Activated CD8-positive, alpha-beta memory T cell treated with anti-CD3 and anti-CD28 coated beads, Interleukin-2, amount 50 U/mL, for 1 hour (primary cell): ENCODE measurements around the gene SIGLEC9.

ENCODE experiments used
- DNase-seq: peaks from one replicate; pipeline ENCODE4 v3.0.0-alpha.2; 2020; ENCODE audit errors: extremely low read depth

SIGLEC9 gene

DNA sequence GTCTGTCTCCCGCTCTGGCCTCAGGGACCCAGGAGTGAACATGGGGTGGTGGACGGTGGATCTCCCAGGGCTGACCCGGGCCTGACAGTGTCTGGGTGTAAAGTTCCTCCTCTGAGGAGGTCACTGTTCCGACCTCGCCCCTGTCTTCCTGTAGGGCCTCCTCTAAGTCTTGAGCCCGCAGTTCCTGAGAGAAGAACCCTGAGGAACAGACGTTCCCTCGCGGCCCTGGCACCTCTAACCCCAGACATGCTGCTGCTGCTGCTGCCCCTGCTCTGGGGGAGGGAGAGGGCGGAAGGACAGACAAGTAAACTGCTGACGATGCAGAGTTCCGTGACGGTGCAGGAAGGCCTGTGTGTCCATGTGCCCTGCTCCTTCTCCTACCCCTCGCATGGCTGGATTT is at the start of gene SIGLEC9:
Gene SIGLEC9 (plus strand): TSS at position 178 of the 400 bp plus-strand sequence. CDS start 69 bp downstream, at position 247.
- DNase-seq: no peak

DNA sequence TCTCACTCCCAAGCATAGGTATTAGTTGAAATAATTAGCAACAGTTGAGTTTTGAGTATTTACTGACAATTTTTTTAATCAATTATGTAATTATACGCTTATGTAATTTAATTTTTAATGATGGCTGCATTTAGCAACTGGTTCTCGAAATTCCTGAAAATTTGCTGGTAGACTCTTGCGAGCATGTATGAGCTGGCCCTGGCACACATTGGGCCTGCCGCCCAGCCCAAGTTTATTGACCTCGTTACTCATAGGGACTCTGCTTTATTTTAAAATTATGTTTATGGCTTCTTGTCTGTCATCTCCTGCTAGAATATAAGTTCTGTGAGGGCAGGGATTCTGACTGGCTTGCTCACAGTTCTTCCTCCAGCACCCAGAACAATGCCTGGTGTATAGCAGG is 48.7 kb upstream of the SIGLEC9 start:
- DNase-seq: no peak

DNA sequence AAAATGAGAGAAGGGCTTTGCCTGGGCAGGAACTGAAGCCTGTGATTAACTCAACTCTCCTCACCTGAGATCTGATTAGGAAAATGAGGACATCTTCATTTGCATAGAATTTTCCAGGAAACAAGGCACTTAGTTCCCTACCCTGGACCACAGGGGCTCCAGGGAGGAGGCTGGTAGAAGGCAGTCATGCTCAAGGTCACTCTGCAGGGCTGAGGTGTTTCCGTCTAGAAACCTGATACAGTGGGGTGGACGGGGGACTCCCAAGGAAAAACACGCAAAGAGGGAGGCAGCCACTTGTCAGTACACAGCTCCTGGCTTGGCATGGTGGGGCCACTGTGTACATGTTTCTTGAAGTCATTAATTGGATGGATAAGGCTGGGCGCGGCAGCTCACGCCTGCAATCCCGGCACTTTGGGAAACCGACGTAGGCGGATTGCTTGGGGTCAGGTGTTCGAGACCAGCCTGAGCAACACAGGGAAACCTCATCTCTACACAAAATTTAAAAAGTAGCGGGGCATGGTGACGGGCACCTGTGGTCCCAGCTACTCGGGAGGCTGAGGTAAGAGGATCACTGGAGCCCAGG is 48.0 kb upstream of the SIGLEC9 start:
- DNase-seq: no peak

DNA sequence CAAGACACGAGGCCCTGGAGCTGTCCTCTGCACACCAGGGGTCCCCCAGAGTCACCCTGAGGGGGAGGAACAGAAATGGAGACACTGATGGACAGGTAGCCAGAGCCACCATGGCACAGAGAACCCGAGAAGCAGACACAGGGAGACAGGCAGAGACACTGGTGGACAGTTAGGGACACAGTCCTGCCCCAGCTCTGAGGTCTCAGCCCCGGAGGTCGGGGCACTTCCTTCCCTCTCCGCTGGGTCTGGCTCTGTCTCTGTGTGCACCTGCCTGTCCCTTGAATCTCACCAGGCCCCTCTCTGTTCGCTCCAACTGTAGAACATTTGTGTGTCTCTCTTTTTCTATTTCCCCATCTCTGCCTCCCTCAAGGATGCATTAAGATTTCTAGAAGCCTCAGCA is 46.6 kb upstream of the SIGLEC9 start:
- no peak for DNase-seq

DNA sequence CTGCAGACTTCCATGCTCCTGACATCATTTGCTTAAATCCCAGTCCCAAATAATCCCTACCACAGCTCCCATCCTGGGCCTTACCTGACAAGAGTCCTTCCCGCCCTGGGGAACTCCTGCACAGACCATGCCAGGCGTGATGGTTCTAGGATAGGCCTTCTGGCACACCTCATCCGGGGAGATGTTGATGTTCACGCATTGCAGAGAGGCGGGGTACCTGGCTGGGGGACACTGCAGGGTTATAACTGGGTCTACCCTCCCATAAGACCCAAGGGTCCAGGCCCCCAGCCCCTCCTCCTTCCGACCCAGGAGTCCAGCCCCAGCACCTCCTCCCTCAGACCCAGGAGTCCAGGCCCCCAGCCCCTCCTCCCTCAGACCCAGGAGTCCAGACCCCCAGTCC is 46.0 kb upstream of the SIGLEC9 start:
- DNase-seq: no peak

DNA sequence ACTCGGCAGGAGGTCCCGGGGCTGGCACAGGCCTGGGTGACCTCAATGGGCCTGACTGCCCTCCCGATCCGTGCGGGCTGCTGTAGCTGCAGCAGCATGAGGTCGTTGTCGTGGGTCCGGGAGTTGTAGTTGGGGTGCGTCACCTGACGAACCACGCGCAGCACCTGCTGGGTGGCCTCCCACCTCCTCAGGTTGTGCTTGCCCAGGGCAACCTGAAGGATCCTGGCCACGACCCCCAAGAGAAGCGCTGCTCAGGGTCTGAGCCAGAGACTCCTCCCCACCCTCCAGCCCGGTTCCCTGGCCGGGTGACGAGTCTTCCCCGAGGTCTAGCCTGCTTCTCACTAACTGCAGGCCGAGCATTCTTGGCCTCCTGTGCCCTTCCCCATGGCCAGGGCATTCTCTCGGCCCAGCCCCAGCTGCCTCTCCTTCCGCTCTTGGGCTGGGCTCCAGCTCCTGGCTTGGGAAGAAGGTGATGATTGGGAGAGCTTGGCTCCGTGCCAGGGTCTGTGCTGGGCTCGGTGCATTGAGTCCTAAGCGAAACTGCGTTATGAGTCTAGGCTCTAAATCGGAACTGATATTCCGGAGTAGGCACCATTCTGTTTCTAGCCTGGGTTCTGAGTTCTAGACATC is 45.1 kb upstream of the SIGLEC9 start:
- no peak for DNase-seq

DNA sequence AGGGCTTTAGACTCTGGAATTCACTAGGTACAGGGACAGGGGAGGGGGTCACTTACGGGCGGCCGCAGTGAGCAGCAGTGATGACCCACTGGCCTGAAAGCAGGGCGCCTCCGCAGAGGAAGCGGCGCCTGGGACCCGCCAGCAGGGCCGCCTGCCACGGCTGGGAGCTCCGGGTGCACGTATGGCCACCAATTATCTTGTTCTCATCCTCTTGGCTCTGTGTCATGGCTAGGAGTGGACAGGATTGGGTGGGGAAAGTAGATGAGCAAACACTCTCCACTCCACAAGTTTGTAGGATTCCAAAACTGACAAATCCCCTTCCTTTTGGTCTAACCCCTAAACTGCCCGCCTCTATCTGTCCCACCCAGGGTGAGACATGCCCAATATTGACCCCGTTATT is 43.2 kb upstream of the SIGLEC9 start:
- DNase-seq: no peak

DNA sequence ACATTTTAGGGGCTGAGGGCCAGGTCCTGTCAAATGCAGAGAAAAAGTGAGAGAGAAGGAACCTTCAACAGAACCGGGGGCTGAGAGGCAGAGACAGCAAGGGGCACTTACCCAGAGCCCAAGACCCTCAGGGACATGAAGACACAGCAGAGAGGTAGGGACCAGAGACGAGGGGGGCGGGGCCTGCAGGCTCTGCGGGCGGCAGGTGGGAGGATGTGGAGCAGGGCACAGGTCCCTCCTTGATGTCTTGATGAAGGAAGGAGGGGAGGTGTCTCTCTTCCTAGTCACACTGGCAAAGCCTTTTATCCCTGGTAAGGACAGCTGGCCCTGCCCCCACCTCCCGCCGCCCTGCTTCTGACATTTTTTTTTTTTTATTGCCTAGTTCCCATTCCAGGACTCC is 42.1 kb upstream of the SIGLEC9 start, which contains the start of gene KLK14:
Gene KLK14 (minus strand): TSS at position 277 of the 400 bp plus-strand sequence. CDS start 273 bp downstream, at position 4.
- DNase-seq: no peak

DNA sequence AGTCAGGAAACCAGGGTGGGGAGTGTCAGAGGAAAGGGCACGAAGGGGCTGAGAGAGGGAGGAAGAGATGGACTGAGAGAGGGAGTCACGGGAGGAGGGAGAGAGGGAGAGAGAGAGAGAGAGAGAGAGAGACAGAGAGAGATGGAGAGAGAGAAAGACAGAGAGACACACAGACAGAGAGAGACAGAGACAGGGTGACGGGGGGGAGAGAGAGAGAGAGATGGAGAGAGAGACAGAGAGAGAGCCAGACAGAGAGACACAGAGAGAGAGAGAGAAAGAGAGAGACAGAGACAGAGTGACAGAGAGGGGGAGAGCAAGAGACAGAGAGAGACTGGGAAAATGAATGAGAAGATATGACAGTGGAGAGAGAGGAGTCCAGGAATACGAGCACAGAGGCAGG is 41.5 kb upstream of the SIGLEC9 start:
- no peak for DNase-seq

DNA sequence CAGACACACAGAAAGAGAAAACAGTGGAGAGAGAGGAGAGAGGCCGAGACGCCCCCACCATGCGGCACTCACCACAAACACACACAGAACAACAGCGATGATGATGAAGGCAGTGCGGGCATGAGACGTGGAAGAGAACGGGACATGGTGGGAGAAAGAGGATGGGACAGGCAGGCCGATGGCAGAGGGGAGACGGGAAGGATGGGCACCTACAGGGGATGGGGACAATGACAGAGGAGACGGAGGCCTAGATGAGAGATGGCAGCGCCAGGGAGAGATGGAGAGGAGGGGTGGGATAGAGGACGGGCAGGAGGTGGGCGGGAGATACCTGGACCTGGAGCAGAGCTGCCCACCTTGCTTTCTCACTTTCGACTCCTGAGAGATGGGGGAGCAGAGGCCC is 40.9 kb upstream of the SIGLEC9 start:
- no peak for DNase-seq

DNA sequence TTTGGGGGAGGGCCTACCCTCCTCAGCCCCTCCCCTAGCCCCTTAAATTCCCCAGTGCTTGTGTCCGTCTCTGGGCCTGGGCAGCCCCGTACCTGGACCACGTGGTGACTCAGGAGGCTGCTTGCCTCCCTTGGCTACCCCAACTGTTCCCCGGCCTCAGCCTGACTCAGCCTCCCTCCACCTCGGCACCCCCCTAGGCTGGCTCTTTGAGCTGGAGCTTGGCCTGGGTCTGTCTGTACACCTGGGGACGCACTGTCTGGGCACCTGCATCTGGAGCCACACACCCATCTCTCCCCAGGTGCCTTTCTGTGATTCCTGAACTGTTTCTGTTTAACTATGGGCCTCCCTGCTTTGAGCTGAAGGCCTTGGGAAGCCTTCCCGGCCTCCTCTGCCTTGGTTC is 40.2 kb upstream of the SIGLEC9 start:
- no peak for DNase-seq

DNA sequence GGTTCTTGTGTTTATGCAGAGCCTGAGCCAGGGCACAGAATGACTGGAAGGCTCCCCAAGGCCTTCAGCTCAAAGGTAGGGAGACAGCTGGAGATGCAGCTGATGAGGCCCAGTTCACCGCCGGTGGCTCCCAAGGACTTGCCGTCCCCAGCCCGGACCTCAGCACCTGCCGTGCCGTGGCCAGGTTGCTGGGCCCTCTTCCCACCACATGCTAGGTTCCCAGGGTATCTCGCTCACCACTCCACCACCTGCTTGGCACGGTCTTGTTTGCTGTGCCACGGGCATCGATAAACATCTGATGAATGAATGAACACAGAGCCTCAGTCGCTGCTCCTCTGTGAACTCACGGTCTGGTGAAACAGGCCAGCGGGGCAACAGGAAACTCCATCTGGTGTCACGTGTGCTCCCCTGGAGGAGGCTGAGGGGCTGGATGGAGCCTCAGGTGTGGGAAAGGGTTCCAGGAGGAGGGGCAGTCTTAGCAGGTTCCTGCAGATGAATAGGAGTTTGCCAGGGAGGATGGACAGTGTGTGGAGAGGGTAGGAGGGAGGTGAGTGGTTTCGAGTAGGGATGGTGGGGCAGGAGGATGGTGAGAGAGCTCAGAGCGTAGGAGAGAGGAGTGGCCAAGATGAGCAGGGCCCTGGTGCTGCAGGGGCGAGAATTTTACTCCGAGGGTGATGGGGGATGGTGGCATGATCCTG is 38.4 kb upstream of the SIGLEC9 start:
- DNase-seq: no peak

DNA sequence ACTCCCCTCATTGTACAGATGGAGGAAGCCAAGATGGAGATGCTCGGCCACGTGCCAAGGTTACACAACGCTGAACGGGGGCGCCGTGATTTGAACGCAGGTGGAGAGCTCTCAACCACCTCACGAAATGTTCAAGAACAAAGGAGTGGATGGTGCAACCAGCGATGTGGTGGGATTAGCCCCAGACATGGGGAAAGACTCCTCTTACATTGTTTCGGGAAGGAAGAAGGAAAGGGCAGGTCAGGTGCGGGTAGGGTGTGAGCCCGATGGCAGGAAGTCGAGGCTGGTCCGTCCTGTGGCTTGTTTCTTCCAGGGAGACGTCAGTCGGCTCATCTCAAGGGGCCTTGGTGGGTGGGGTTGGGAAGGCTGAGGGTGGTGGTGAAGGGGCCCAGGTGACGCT is 34.9 kb upstream of the SIGLEC9 start:
- DNase-seq: no peak

DNA sequence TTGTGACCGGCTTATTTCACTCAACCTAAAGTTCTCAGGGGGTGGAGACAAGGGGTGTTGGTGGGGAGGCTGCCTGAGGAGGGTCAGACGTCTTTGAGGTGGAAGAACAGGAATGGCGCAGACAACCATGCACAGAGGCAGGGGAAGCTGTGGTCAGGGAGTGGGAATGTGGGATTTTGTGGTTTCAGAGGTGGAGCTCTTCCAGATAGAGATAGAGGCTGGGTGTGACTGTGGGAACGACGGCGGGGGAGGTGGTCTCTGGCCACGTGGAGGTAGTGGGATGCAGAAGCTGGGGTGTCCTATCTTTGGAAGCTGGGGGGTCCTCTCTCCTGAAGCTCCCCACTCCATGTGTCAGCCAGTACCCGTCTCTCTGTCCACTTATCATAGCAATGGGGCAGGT is 34.2 kb upstream of the SIGLEC9 start:
- no peak for DNase-seq

DNA sequence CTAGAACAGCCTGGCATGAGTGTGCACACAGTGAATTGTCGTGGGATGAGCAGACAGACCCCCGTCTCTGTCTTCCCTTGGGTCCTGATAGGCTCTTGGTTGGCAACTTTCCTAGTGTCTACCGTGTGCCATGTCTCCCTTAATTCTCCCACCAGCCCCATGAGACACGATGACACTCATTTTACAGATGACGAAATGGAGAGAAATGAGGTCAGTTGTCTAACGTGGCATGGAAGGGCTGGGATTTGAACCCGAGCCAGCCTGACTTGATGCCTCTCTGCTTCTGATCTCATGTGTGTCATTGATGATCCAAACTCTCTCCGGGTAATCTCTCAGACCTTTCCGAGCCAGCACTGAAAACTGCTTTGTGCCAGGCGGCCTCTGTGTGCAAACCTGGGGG is 33.6 kb upstream of the SIGLEC9 start:
- DNase-seq: no peak

DNA sequence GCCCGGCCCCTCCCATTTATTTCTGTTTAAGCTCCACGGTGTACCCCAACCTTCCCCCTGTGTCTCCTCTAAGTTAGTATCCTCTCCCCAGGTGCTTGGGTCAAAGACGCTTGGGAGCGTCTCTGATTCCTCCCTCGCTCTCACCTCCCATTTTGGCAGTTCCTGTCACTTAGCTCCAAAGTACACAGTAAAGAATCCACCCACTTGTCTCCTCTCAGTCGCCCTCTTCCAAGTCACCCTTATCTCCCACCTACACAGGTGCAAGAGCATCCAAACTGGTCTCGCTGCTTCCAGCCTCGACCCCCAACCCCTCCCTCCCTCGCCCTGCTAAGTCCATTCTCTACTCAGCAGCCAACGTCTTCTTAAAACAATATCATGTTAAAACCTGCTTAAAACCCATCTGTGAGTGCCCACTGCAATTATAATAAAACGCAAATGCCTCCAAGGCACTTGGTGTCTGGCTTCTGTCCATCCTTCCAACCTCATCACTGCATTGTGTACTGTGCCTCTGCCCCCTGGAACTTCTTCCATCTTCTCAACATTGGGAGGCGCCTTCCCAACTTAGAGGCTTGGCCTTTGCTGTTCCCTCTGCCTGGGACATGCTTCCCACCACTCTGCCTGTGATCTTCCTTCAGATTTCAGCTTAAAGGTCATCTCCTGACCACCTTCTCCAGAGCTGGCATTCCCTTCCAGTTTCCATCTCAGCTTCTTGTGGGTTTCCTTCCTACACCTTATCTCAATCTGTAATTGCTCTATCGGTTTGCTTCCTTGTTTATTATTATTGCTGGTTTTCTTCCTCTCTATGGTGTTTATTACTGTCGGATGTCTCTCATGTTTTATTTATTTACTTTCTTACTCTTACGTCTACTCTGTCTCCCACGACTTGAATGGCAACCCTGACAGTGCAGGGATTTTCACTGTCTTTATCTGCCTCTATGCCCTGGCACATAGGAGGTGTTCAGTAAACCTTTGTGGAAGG is 32.5 kb upstream of the SIGLEC9 start:
- DNase-seq: no peak

DNA sequence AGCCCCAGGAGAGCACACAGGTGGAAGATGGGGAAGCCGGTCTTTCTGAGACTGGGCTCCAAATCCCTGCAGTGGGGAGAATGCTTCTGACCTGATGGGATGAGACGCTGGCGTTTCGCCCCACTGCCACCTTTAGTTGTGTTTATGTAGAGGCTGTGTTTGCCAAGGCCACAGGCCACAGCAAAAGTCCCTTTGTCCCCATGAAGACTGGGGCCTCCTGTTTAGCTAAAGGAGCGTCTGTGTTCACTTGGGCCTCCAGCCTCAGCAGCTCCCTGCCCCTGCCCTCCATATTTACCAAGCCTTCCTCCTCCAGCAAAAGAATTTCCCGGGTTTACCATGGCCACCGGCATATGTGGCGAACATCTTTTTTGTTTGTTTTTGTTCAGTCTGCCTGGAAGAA is 31.6 kb upstream of the SIGLEC9 start:
- no peak for DNase-seq

DNA sequence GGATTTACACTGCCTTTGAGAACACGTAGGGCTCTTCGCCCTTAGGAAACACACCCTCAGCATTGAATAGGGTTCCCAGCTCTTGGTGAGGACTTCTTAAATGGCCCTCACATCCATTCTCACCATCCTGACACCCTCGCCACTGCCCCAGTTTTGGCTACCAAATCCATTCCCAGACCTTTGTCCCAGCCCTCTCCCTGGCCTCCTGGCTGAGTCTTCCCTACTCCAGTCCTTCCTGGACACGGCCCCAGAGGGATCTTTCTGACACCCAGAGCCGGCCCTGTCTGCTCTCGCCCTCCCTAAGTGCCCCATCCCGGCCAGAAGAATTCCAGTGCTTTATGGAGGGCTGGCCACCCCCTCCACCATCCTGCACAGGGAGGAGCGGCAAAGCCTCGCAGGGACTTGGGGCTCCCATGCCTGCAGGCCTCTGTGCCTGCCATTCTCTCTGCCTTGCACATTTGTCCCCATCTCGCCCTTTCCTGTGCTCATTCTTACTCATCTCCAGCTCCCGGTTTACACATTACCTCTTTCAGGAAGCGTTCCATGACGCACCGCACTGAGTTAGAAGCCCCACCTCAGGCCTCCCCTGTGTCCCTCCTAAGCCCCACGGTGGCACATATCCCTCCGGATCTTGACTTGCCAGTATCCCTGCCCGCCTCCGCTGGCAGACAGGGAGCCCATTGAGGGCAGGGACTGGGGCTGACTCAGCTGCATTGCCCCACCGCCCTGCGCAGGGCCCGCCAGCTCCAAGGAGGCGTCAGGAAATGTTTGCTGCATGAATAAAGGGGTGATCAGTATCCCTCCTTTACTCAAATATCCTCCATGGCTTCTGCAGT is 31.0 kb upstream of the SIGLEC9 start:
- DNase-seq: no peak

DNA sequence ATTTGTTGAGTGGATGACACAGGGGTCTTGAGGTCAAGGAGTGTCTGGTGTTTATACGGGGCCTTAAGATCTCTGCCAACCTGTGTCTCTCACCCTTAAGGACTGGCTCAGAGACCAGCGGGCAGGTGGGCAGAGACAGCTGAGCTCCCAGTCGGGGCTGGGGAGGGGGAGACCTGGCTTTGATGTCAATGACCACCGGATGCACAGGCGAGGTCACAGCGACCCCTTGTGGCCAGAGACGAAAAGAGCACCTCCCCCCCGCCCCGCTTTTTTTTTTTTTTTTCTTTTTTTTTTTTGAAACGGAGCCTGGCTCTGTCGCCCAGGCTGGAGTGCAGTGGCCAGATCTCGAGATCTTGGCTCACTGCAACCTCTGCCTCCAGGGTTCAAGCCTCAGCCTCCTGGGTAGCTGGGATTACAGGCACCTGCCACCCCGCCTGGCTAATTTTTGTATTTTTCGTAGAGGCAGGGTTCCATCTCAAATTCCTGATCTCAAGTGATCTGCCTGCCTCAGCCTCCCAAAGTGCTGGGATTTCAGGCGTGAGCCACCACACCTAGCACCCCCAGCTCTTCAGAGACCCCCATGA is 29.9 kb upstream of the SIGLEC9 start:
- no peak for DNase-seq

DNA sequence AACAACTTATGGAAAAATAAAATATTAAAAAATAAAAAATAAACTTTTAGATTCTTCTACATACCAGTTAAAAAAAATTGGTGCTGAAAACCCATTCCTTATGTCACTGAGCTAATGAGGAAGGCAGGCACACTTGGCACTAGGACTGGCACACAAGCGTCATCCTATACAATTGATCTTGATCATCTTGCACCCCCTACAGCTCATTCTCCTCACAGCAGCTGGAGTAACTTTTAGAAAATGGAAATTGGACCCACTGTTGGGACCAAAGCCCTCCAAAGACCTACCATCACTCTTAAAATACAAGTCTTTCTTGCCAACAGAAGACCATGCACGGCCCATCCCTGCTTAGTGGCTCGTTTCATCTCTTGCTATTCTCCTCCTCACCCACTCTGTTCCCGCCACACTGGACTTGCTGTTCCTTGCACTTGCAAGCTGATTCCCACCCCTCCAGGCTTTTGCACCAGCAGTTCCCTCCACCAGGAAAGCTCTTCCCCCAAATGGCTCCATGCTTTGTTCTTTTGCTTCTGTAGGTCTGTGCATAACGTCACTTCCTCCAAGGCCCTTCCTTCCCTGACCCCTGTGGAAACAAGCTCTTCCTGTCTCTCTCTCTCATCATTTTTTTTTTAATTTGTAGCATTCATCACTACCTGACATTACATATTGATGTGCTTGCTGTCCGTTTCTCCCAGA is 28.1 kb upstream of the SIGLEC9 start:
- no peak for DNase-seq
